Measurements from ENCODE around the gene CDT1. TPM values are rescaled to one million over a fixed set of nuclear protein-coding genes. Genes with fewer than 3 reads are reported as not detected.

CDT1 gene
- total RNA-seq, 4 donors from 2014 or later: 0.33 to 1.8 (median 0.99) TPM

GRCh38 chr16:88856828-88857727 is 53.5 kb downstream of the CDT1 start, which contains the start of the genes GALNS and TRAPPC2L:
Gene GALNS (minus strand): TSS chr16:88856947. CDS start chr16:88856877, 70 bp downstream.
Gene TRAPPC2L (plus strand): TSS chr16:88857127. CDS start chr16:88857151, 24 bp downstream.
- Histone ChIP-seq H3K27me3 (no peaks in the 10 kb centered on the region), H3K36me3 (peaks cover 22 to 28% of the 10 kb centered on the region in 2 donors), H3K4me3 (replicated peaks in 1 of 3) (peak within 1 kb of the TSS; percentile 56 to 98 (median 88)), H3K4me1 (peaks cover 14 to 17% of the 10 kb centered on the region in 2 donors), H3K9me3 (no peaks in the 10 kb centered on the region), H3K27ac (peak within 1 kb of the TSS; percentile 53 to 70 (median 56))
- peak; percentile 99 for DNase-seq
- intact Hi-C loops (cut with DNase I): loop anchor here (5.0 kb wide), 1 partner anchor 45 kb away; the partner anchor contains the start of gene APRT
- 0 to 1% methylated on average over 36 to 52 of the region's 87 CpGs for WGBS, 2 donors
- peak; percentile 57 to 91 for TF ChIP-seq POLR2A (IDR thresholded peaks at IDR 0.05)
- TF ChIP-seq CTCF (IDR thresholded peaks at IDR 0.05): peak in 1 of 6 experiments; percentile 28

GRCh38 chr16:88857728-88858339 is 54.2 kb downstream of the CDT1 start:
- 17 to 18% methylated on average over 12 of the region's 12 CpGs for WGBS, 2 donors
- Histone ChIP-seq H3K4me3 (replicated peaks in 1 of 3) (peak overlapping the region; percentile 56 to 98 (median 88)), H3K36me3 (peaks cover 22 to 33% of the 10 kb centered on the region in 2 donors), H3K27ac (peak overlapping the region in 1 of 3 donors; percentile 70), H3K27me3 (no peaks in the 10 kb centered on the region), H3K9me3 (no peaks in the 10 kb centered on the region), H3K4me1 (peaks cover 14 to 17% of the 10 kb centered on the region in 2 donors)
- DNase-seq: peak; percentile 69 to 74
- TF ChIP-seq POLR2A (IDR thresholded peaks at IDR 0.05): no peak
- TF ChIP-seq CTCF (IDR thresholded peaks at IDR 0.05): peak in 5 of 6 experiments; percentile 20 to 58 (median 40)
- intact Hi-C loops (cut with DNase I): loop anchor here (5.0 kb wide), 1 partner anchor 46 kb away; the partner anchor contains the start of gene APRT

Other genes with a start within 250 kb of the CDT1 start
- gene ZC3H18, start 233.4 kb upstream of the CDT1 start, total RNA-seq: 10 to 100 TPM; 14.8 to 25.5 (median 20.9) TPM
- not detected for gene IL17C, start 165.2 kb upstream of the CDT1 start, total RNA-seq
- 100 to 1,000 TPM; 199 to 475 (median 339) TPM for gene CYBA, start 152.7 kb upstream of the CDT1 start, total RNA-seq
- 10 to 100 TPM; 20.7 to 52.5 (median 43.2) TPM for gene MVD, start 140.7 kb upstream of the CDT1 start, total RNA-seq
- gene SNAI3, start 117.3 kb upstream of the CDT1 start, total RNA-seq: 1 to 10 TPM in 3 of 4 donors, under 1 TPM in 1; 0.33 to 1.3 (median 1.3) TPM
- 10 to 100 TPM; 12.5 to 26.8 (median 19.1) TPM for gene RNF166, start 97.4 kb upstream of the CDT1 start, total RNA-seq
- 10 to 100 TPM in 2 of 4 donors, 1 to 10 TPM in 2; 7.7 to 21.2 (median 13.6) TPM for gene CTU2, start 97.3 kb upstream of the CDT1 start, total RNA-seq
- gene PIEZO1, start 18.6 kb upstream of the CDT1 start, total RNA-seq: 100 to 1,000 TPM in 3 of 4 donors, 10 to 100 TPM in 1; 81.2 to 145 (median 113) TPM
- gene APRT, start 8.1 kb downstream of the CDT1 start, total RNA-seq: 100 to 1,000 TPM in 3 of 4 donors, 10 to 100 TPM in 1; 88.9 to 182 (median 118) TPM
- 10 to 100 TPM; 14.4 to 41.9 (median 33.0) TPM for gene GALNS, start 53.2 kb downstream of the CDT1 start, total RNA-seq
- 10 to 100 TPM; 18.9 to 50.4 (median 43.8) TPM for gene TRAPPC2L, start 53.3 kb downstream of the CDT1 start, total RNA-seq
- gene PABPN1L, start 62.9 kb downstream of the CDT1 start, total RNA-seq: not detected
- gene CBFA2T3, start 173.4 kb downstream of the CDT1 start, total RNA-seq: 1 to 10 TPM; 1.3 to 3.8 (median 2.6) TPM

Data from thyroid gland (tissue), 4 donors.